GM18867 (cell line): ENCODE data around the gene CDC123.
"Not testable (repeated sequence)": the region's sequence is repeated elsewhere in the genome, so short reads cannot be mapped to it uniquely, and the experiment has no call there.

Experiments
- ATAC-seq: cut with Tn5 transposase; IDR thresholded peaks from one replicate; pipeline ENCODE4 v1.9.1; 2021; ENCODE audit warnings: mild to moderate bottlenecking, moderate library complexity; ENCODE audit not compliant: unreplicated experiment

CDC123 gene

GRCh38 chr10:12234687-12235086 is 38.7 kb downstream of the CDC123 start:
- ATAC-seq: not testable (repeated sequence)

GRCh38 chr10:12235116-12235694 is 39.2 kb downstream of the CDC123 start:
- no peak for ATAC-seq

- no peak for ATAC-seq
Observed at GRCh38 chr10:12235796-12236195, 39.8 kb downstream of the CDC123 start.

- no peak for ATAC-seq
Observed at GRCh38 chr10:12237265-12238220, 41.6 kb downstream of the CDC123 start.

- ATAC-seq: no peak
Observed at GRCh38 chr10:12238821-12239220, 42.8 kb downstream of the CDC123 start.

- no peak for ATAC-seq
Observed at GRCh38 chr10:12241810-12242529, 46.0 kb downstream of the CDC123 start.

GRCh38 chr10:12243864-12244620 is 48.1 kb downstream of the CDC123 start:
- ATAC-seq: no peak

GRCh38 chr10:12250181-12250580 is 54.2 kb downstream of the CDC123 start:
- no peak for ATAC-seq

- not testable (repeated sequence) for ATAC-seq
Observed at GRCh38 chr10:12250702-12251101, 54.7 kb downstream of the CDC123 start.

GRCh38 chr10:12251581-12251980 is 55.6 kb downstream of the CDC123 start:
- no peak for ATAC-seq

- peak; percentile 76 for ATAC-seq
Observed at GRCh38 chr10:12252882-12253546, 57.0 kb downstream of the CDC123 start.

- ATAC-seq: no peak
Observed at GRCh38 chr10:12255048-12255447, 59.1 kb downstream of the CDC123 start.

- ATAC-seq: no peak
Observed at GRCh38 chr10:12259988-12260387, 64.0 kb downstream of the CDC123 start.

- ATAC-seq: no peak
Observed at GRCh38 chr10:12262278-12262981, 66.4 kb downstream of the CDC123 start.

GRCh38 chr10:12264204-12264940 is 68.4 kb downstream of the CDC123 start:
- peak; percentile 88 for ATAC-seq

- no peak for ATAC-seq
Observed at GRCh38 chr10:12269056-12269455, 73.1 kb downstream of the CDC123 start.

GRCh38 chr10:12271210-12271540 is 75.2 kb downstream of the CDC123 start:
- ATAC-seq: no peak

GRCh38 chr10:12277862-12278261 is 81.9 kb downstream of the CDC123 start:
- ATAC-seq: not testable (repeated sequence)

- no peak for ATAC-seq
Observed at GRCh38 chr10:12279281-12279680, 83.3 kb downstream of the CDC123 start.
